Muscle of back (tissue), 11 donors: ENCODE measurements around the gene NOTCH1. TPM values are rescaled to one million over a fixed set of nuclear protein-coding genes. Genes with fewer than 3 reads are reported as not detected.
A peak's percentile ranks its signal among the peaks of the same experiment; 100 is the strongest.
"Not testable (repeated sequence)": the region's sequence is repeated elsewhere in the genome, so short reads cannot be mapped to it uniquely, and the experiment has no call there.

Experiments used
- DNase-seq, 3 donors: peaks; one replicate each; pipeline versions ENCODE4 v3.0.0 to v3.0.0-alpha.2; 2013
- polyA plus RNA-seq, 10 donors: library from polyadenylated mRNA; unstranded; fragments of 120-200 nt; gene quantifications; one replicate each; pipeline ENCODE4 v1.2.1, GENCODE V29; 2013; ENCODE audit not compliant: insufficient read length in 10 of 10

NOTCH1 gene
- polyA plus RNA-seq, 10 donors = 16.5 to 34.7 (median 21.4) TPM

- not testable (repeated sequence) for DNase-seq
Observed at GRCh38 chr9:136579650-136580219, 33.9 kb upstream of the NOTCH1 start.

- peak in 1 of 3 donors; percentile 64 for DNase-seq
Observed at GRCh38 chr9:136578915-136579649, 33.2 kb upstream of the NOTCH1 start.

- no peak for DNase-seq
Observed at GRCh38 chr9:136578626-136578914, 32.7 kb upstream of the NOTCH1 start.

- DNase-seq = no peak
Observed at GRCh38 chr9:136577941-136578625, 32.2 kb upstream of the NOTCH1 start.

GRCh38 chr9:136576269-136576626, 30.4 kb upstream of the NOTCH1 start:
- DNase-seq = no peak

- no peak for DNase-seq
Observed at GRCh38 chr9:136575626-136576268, 29.9 kb upstream of the NOTCH1 start.

GRCh38 chr9:136574606-136575005, 28.8 kb upstream of the NOTCH1 start:
- not testable (repeated sequence) for DNase-seq

GRCh38 chr9:136572828-136573625, 27.2 kb upstream of the NOTCH1 start:
- DNase-seq = no peak

GRCh38 chr9:136572003-136572827, 26.4 kb upstream of the NOTCH1 start:
- peak in 2 of 3 donors; percentile 56 to 71 for DNase-seq

- no peak for DNase-seq
Observed at GRCh38 chr9:136571531-136571930, 25.7 kb upstream of the NOTCH1 start.

- DNase-seq = no peak
Observed at GRCh38 chr9:136570916-136571315, 25.1 kb upstream of the NOTCH1 start.

GRCh38 chr9:136570191-136570845, 24.5 kb upstream of the NOTCH1 start:
- no peak for DNase-seq

GRCh38 chr9:136569526-136570148, 23.8 kb upstream of the NOTCH1 start:
- DNase-seq = no peak

GRCh38 chr9:136568288-136569081, 22.6 kb upstream of the NOTCH1 start:
- DNase-seq = no peak

GRCh38 chr9:136567651-136568287, 21.9 kb upstream of the NOTCH1 start:
- DNase-seq = peak; percentile 45 to 86 (median 80)

- DNase-seq = peak in 2 of 3 donors; percentile 47 to 75
Observed at GRCh38 chr9:136566901-136567300, 21.1 kb upstream of the NOTCH1 start.

GRCh38 chr9:136566553-136566895, 20.7 kb upstream of the NOTCH1 start:
- no peak for DNase-seq

GRCh38 chr9:136565715-136566552, 20.1 kb upstream of the NOTCH1 start:
- no peak for DNase-seq
